OCI-LY1 (cell line): ENCODE measurements around the gene NCF2.

Experiments
- H2AFZ ChIP-seq: fragments of 200-600 bp; sonication (generic), shearing (Covaris generic); 2 replicates; pipeline ENCODE4 v1.6.0; 2014; ENCODE audit warnings: antibody characterized with exemption, mild to moderate bottlenecking, low read length
- H3F3A ChIP-seq: fragments of 200-600 bp; sonication (generic), shearing (Covaris generic); 2 replicates; pipeline ENCODE4 v1.6.0; 2014; ENCODE audit warnings: mild to moderate bottlenecking, antibody characterized with exemption, low read length, moderate library complexity; ENCODE audit not compliant: insufficient read depth
- H3K27ac ChIP-seq: fragments of 200-600 bp; sonication (generic); 2 replicates; pipeline ENCODE4 v1.5.1; 2014; ENCODE audit warnings: low read length, mixed run types, mild to moderate bottlenecking, low read depth; ENCODE audit not compliant: poor library complexity, severe bottlenecking
- H3K27me3 ChIP-seq: fragments of 200-600 bp; sonication (generic); 2 replicates; pipeline ENCODE4 v1.6.0; 2014; ENCODE audit warnings: antibody characterized with exemption, mild to moderate bottlenecking, low read length, moderate library complexity; ENCODE audit not compliant: insufficient read depth
- H3K36me3 ChIP-seq: fragments of 200-600 bp; sonication (generic); 2 replicates; pipeline ENCODE4 v1.6.1; 2014; ENCODE audit warnings: mild to moderate bottlenecking, antibody characterized with exemption, low read length, moderate library complexity, mixed read lengths; ENCODE audit not compliant: insufficient read depth
- H3K4me1 ChIP-seq: fragments of 200-600 bp; sonication (generic); 2 replicates; pipeline ENCODE4 v1.5.1; 2014; ENCODE audit warnings: mild to moderate bottlenecking, low read length, moderate library complexity; ENCODE audit not compliant: insufficient read depth, severe bottlenecking
- H3K4me2 ChIP-seq: fragments of 200-600 bp; sonication (generic), shearing (Covaris generic); 2 replicates; pipeline ENCODE4 v1.6.1; 2014; ENCODE audit warnings: low read length
- H3K4me3 ChIP-seq: fragments of 200-600 bp; sonication (generic); 2 replicates; pipeline ENCODE4 v1.5.1; 2014; ENCODE audit warnings: low read length, low read depth, mild to moderate bottlenecking, mixed read lengths; ENCODE audit not compliant: poor library complexity, severe bottlenecking
- H3K79me2 ChIP-seq: fragments of 200-600 bp; shearing (Covaris generic); 2 replicates; pipeline ENCODE4 v1.6.1; 2016; ENCODE audit warnings: mixed run types, low read length, mixed read lengths; ENCODE audit not compliant: insufficient read depth
- H3K9ac ChIP-seq: fragments of 200-600 bp; sonication (generic), shearing (Covaris generic); 2 replicates; pipeline ENCODE4 v1.6.1; 2014; ENCODE audit warnings: mild to moderate bottlenecking, low read length, mixed read lengths
- H3K9me2 ChIP-seq: fragments of 200-600 bp; sonication (generic), shearing (Covaris generic); 2 replicates; pipeline ENCODE4 v1.6.1; 2014; ENCODE audit warnings: low read depth, mild to moderate bottlenecking, low read length, mixed read lengths
- H3K9me3 ChIP-seq: fragments of 200-600 bp; shearing (Covaris generic); 2 replicates; pipeline ENCODE4 v1.6.1; 2014; ENCODE audit warnings: low read length, mixed read lengths
- H4K20me1 ChIP-seq: fragments of 200-600 bp; sonication (generic), shearing (Covaris generic); 2 replicates; pipeline ENCODE4 v1.6.0; 2016; ENCODE audit warnings: mild to moderate bottlenecking, low read length; ENCODE audit not compliant: insufficient read depth
- EZH2 ChIP-seq: fragments of 200-600 bp; sonication (generic), shearing (Covaris generic); IDR thresholded peaks from 2 replicates; pipeline ENCODE4 v1.8.0; 2017; ENCODE audit warnings: borderline replicate concordance, mixed run types, mild to moderate bottlenecking, antibody characterized with exemption, low read length, moderate library complexity, mixed read lengths
- TF ChIP-seq, protein P1 (sequence below): fragments of 200-600 bp; sonication (generic), shearing (Covaris generic); IDR thresholded peaks from 2 replicates; pipeline ENCODE4 v1.5.1; 2017; ENCODE audit warnings: mild to moderate bottlenecking, antibody characterized with exemption, low read length, moderate library complexity, mixed read lengths

The NCF2 gene

DNA sequence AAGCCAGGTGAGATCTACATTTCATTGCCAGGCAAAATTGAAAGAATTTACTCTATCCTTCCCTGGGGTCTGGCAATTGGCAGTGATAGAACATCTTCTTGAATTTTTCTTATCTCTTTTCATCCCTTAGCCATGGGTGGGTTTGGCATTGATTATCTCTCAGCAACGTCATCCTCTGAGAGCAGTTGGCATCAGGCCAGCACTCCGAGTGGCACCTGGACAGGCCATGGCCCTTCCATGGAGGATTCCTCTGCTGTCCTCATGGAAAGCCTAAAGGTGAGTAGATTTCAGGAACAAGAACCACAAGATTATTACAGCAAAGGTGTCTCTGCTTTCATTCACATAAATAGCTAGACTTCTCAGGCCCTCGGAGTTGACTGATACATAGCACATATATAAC lies 39.3 kb downstream of the NCF2 start:
- Histone ChIP-seq H3F3A (no peaks in the 10 kb centered on the region), H3K36me3 (peaks cover 97% of the 10 kb centered on the region), H2AFZ (no peak overlapping the region), H3K9me3 (no peaks in the 10 kb centered on the region), H3K9ac (no peak overlapping the region), H3K4me1 (peaks cover 8% of the 10 kb centered on the region), H4K20me1 (no peaks in the 10 kb centered on the region), H3K4me2 (no peak overlapping the region), H3K27ac (no peak overlapping the region), H3K9me2 (no peaks in the 10 kb centered on the region), H3K27me3 (no peaks in the 10 kb centered on the region), H3K4me3 (no peak overlapping the region), H3K79me2 (no peaks in the 10 kb centered on the region)
- TF ChIP-seq, protein P1, sequence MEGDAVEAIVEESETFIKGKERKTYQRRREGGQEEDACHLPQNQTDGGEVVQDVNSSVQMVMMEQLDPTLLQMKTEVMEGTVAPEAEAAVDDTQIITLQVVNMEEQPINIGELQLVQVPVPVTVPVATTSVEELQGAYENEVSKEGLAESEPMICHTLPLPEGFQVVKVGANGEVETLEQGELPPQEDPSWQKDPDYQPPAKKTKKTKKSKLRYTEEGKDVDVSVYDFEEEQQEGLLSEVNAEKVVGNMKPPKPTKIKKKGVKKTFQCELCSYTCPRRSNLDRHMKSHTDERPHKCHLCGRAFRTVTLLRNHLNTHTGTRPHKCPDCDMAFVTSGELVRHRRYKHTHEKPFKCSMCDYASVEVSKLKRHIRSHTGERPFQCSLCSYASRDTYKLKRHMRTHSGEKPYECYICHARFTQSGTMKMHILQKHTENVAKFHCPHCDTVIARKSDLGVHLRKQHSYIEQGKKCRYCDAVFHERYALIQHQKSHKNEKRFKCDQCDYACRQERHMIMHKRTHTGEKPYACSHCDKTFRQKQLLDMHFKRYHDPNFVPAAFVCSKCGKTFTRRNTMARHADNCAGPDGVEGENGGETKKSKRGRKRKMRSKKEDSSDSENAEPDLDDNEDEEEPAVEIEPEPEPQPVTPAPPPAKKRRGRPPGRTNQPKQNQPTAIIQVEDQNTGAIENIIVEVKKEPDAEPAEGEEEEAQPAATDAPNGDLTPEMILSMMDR: no peak
- no peak for TF ChIP-seq EZH2

DNA sequence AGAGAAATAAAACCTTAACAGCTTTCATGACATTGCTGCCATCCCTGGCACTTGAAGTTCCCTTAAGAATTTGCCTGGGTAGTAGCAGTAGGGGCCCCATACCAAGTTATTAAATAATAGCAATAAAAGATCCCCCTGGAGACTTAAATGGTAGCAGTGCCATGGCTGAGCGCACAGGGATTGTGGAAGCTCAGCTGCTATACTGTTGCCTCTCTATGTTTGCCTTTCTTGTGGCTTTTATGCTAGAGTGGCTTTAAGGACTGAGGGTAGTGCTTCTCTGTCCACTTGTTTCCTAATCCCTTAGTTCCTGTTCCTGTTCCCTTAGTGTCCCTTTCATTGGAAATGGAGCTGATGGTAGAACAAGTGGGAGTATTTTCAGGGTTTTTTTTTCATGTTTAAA lies 42.1 kb downstream of the NCF2 start:
- H3K4me2 ChIP-seq: no peak overlapping the region

DNA sequence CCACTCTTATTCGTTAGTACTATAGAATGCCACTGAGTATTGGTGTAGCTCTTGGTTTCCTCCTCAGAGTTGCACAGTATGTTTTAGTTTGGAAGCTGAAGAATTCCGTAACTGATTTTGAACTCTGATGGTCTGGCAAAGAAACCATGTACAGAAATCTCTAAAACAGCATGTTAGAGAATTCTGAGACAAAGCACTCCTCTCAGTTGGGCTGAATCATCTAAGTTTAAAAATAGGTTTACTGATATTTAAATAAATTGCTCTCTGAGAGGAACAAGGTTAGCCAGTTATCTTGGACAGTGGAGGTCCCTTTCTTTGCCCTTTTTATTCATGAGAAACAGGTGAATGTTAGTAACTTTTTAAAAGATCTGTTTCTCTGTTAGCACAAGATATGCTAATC lies 43.8 kb downstream of the NCF2 start:
- Histone ChIP-seq H3K9me2 (no peaks in the 10 kb centered on the region), H3K27me3 (no peaks in the 10 kb centered on the region), H3K9ac (no peak overlapping the region), H4K20me1 (no peaks in the 10 kb centered on the region), H3F3A (no peaks in the 10 kb centered on the region), H3K27ac (no peak overlapping the region), H3K4me1 (peaks cover 8% of the 10 kb centered on the region), H3K9me3 (no peaks in the 10 kb centered on the region), H3K4me3 (no peak overlapping the region), H3K4me2 (no peak overlapping the region), H3K36me3 (peaks cover 94% of the 10 kb centered on the region), H2AFZ (no peak overlapping the region), H3K79me2 (no peaks in the 10 kb centered on the region)
- TF ChIP-seq, protein P1: no peak
- TF ChIP-seq EZH2: no peak

More for the DNA sequence above, 42.1 kb downstream of the NCF2 start:
- Histone ChIP-seq H3K9ac (no peak overlapping the region), H3F3A (no peaks in the 10 kb centered on the region), H3K9me2 (no peaks in the 10 kb centered on the region), H3K4me3 (no peak overlapping the region), H3K79me2 (no peaks in the 10 kb centered on the region), H4K20me1 (no peaks in the 10 kb centered on the region), H3K27ac (no peak overlapping the region), H3K9me3 (no peaks in the 10 kb centered on the region), H3K36me3 (peaks cover 98% of the 10 kb centered on the region), H3K27me3 (no peaks in the 10 kb centered on the region), H3K4me1 (peaks cover 8% of the 10 kb centered on the region), H2AFZ (no peak overlapping the region)
- TF ChIP-seq, protein P1: no peak
- no peak for TF ChIP-seq EZH2
